IPS-18a (cell line): ENCODE results near the gene DDX39A.

Experiments used
- H3K27ac ChIP-seq: one replicate; pipeline ENCODE4 v1.5.1; 2013; ENCODE audit warnings: low read length
- H3K27me3 ChIP-seq: one replicate; pipeline ENCODE4 v1.6.1; 2013; ENCODE audit warnings: mild to moderate bottlenecking, low read length; ENCODE audit not compliant: control insufficient read depth, insufficient read depth
- H3K36me3 ChIP-seq: one replicate; pipeline ENCODE4 v1.6.1; 2013; ENCODE audit warnings: low read depth, low read length; ENCODE audit not compliant: control insufficient read depth
- H3K4me1 ChIP-seq: one replicate; pipeline ENCODE4 v1.6.1; 2013; ENCODE audit warnings: low read depth, low read length; ENCODE audit not compliant: control insufficient read depth
- H3K4me3 ChIP-seq: one replicate; pipeline ENCODE4 v1.5.1; 2013; ENCODE audit warnings: low read length
- H3K9ac ChIP-seq: one replicate; pipeline ENCODE4 v1.6.1; 2013; ENCODE audit warnings: mild to moderate bottlenecking, low read length, moderate library complexity
- H3K9me3 ChIP-seq: one replicate; pipeline ENCODE4 v1.6.1; 2013; ENCODE audit warnings: low read depth, low read length; ENCODE audit not compliant: control insufficient read depth

The DDX39A gene

GRCh38 chr19:14446336-14447036 is 27.3 kb upstream of the DDX39A start:
- Histone ChIP-seq H3K4me1 (no peaks in the 10 kb centered on the region), H3K9ac (no peak overlapping the region), H3K9me3 (no peaks in the 10 kb centered on the region), H3K4me3 (no peak overlapping the region), H3K36me3 (peaks cover 50% of the 10 kb centered on the region), H3K27ac (no peak overlapping the region), H3K27me3 (no peaks in the 10 kb centered on the region)

- H3K36me3 ChIP-seq = peaks cover 50% of the 10 kb centered on the region
- H3K9ac ChIP-seq = no peak overlapping the region
- H3K9me3 ChIP-seq = no peaks in the 10 kb centered on the region
- H3K27ac ChIP-seq = no peak overlapping the region
- H3K27me3 ChIP-seq = no peaks in the 10 kb centered on the region
- H3K4me3 ChIP-seq = no peak overlapping the region
- no peaks in the 10 kb centered on the region for H3K4me1 ChIP-seq
Observed at GRCh38 chr19:14443632-14444216, 24.6 kb upstream of the DDX39A start.

- H3K9me3 ChIP-seq = no peaks in the 10 kb centered on the region
- H3K9ac ChIP-seq = no peak overlapping the region
- H3K4me3 ChIP-seq = no peak overlapping the region
- no peaks in the 10 kb centered on the region for H3K27me3 ChIP-seq
- peaks cover 48% of the 10 kb centered on the region for H3K36me3 ChIP-seq
- no peak overlapping the region for H3K27ac ChIP-seq
- H3K4me1 ChIP-seq = no peaks in the 10 kb centered on the region
Observed at GRCh38 chr19:14442891-14443631, 23.9 kb upstream of the DDX39A start.

- no peaks in the 10 kb centered on the region for H3K27me3 ChIP-seq
- H3K4me3 ChIP-seq = no peak overlapping the region
- no peak overlapping the region for H3K27ac ChIP-seq
- H3K36me3 ChIP-seq = peaks cover 34% of the 10 kb centered on the region
- no peaks in the 10 kb centered on the region for H3K9me3 ChIP-seq
- H3K9ac ChIP-seq = no peak overlapping the region
- no peaks in the 10 kb centered on the region for H3K4me1 ChIP-seq
Observed at GRCh38 chr19:14441041-14441938, 22.1 kb upstream of the DDX39A start.

GRCh38 chr19:14440049-14440448 is 20.9 kb upstream of the DDX39A start:
- Histone ChIP-seq H3K9ac (no peak overlapping the region), H3K36me3 (peaks cover 27% of the 10 kb centered on the region), H3K27me3 (no peaks in the 10 kb centered on the region), H3K4me3 (no peak overlapping the region), H3K27ac (no peak overlapping the region), H3K4me1 (no peaks in the 10 kb centered on the region), H3K9me3 (no peaks in the 10 kb centered on the region)

- Histone ChIP-seq H3K36me3 (peaks cover 19% of the 10 kb centered on the region), H3K27ac (no peak overlapping the region)
Observed at GRCh38 chr19:14439014-14439413, 19.9 kb upstream of the DDX39A start.

GRCh38 chr19:14437578-14438140 is 18.5 kb upstream of the DDX39A start:
- Histone ChIP-seq H3K9ac (no peak overlapping the region), H3K9me3 (no peaks in the 10 kb centered on the region), H3K4me1 (no peaks in the 10 kb centered on the region), H3K36me3 (peaks cover 7% of the 10 kb centered on the region), H3K4me3 (no peak overlapping the region), H3K27me3 (peaks cover under 1% of the 10 kb centered on the region), H3K27ac (no peak overlapping the region)

More at GRCh38 chr19:14439014-14439413, 19.9 kb upstream of the DDX39A start:
- no peaks in the 10 kb centered on the region for H3K9me3 ChIP-seq
- H3K4me1 ChIP-seq = no peaks in the 10 kb centered on the region
- no peak overlapping the region for H3K4me3 ChIP-seq
- H3K9ac ChIP-seq = no peak overlapping the region
- no peaks in the 10 kb centered on the region for H3K27me3 ChIP-seq

GRCh38 chr19:14435320-14436050 is 16.3 kb upstream of the DDX39A start:
- Histone ChIP-seq H3K4me3 (no peak overlapping the region), H3K36me3 (no peaks in the 10 kb centered on the region), H3K4me1 (no peaks in the 10 kb centered on the region), H3K9ac (no peak overlapping the region), H3K9me3 (no peaks in the 10 kb centered on the region), H3K27ac (no peak overlapping the region), H3K27me3 (peaks cover 14% of the 10 kb centered on the region)

- no peak overlapping the region for H3K9ac ChIP-seq
- no peak overlapping the region for H3K27ac ChIP-seq
Observed at GRCh38 chr19:14434543-14435319, 15.6 kb upstream of the DDX39A start.

More at GRCh38 chr19:14434543-14435319, 15.6 kb upstream of the DDX39A start:
- H3K36me3 ChIP-seq = no peaks in the 10 kb centered on the region
- H3K9me3 ChIP-seq = no peaks in the 10 kb centered on the region
- H3K27me3 ChIP-seq = peaks cover 14% of the 10 kb centered on the region
- H3K4me3 ChIP-seq = no peak overlapping the region
- H3K4me1 ChIP-seq = no peaks in the 10 kb centered on the region
